NT2/D1 (cell line): Measurements from ENCODE around the gene SNRNP70.

Experiments used
- YY1 ChIP-seq: IDR thresholded peaks from 2 replicates; pipeline ENCODE4 v1.6.1; 2011; ENCODE audit not compliant: insufficient read length, insufficient read depth
- ZNF274 ChIP-seq: IDR thresholded peaks from 2 replicates; pipeline ENCODE4 v1.6.1; 2011; ENCODE audit warnings: mild to moderate bottlenecking, low read depth, low read length

DNA sequence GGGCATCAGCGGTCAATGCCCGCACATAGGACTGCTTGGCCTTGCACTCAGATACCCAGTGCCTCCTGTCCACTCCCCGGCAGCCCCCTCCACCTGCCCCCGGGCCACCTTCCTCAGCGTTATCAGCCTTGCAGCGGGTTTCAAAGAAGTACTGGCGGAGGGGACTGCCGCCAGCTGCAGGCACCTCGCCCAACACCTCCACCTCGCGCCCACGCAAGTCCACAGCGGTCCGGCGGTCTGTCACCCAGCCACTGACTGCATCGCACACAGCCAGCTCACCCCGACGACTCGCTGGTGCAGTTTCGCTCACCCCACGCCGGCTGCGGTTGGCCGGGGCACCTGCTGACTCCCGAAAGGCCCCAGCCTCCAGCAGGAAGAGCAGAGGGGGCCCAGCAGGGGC is 23.8 kb upstream of the SNRNP70 start:
- TF ChIP-seq YY1 (no peak), ZNF274 (no peak)
